Measurements from ENCODE around the gene PRR15.
"Not testable (repeated sequence)": the region's sequence is repeated elsewhere in the genome, so short reads cannot be mapped to it uniquely, and the experiment has no call there.

PRR15 gene

GRCh38 chr7:29563590-29564495 lies at the start of gene PRR15:
TSS of gene PRR15 (plus strand) at chr7:29563835. CDS start at chr7:29566330, 2,495 bp downstream.
- H3K27ac ChIP-seq (ENCODE audit: low read depth in 2 of 2, low read length in 2 of 2): peak within 1 kb of the TSS; percentile 89 to 95
- H3K36me3 ChIP-seq (ENCODE audit: control insufficient read depth in 2 of 2, insufficient read depth in 2 of 2, low read length in 2 of 2): peaks cover 0 to 7% of the 10 kb centered on the region in 2 donors
- peak within 1 kb of the TSS; percentile 77 to 94 for H3K9ac ChIP-seq (ENCODE audit: low read depth in 1 of 2, low read length in 2 of 2)
- peaks cover 9 to 14% of the 10 kb centered on the region in 2 donors for H3K4me1 ChIP-seq (ENCODE audit: control insufficient read depth in 2 of 2, insufficient read depth in 2 of 2, low read length in 2 of 2)
- peaks cover 0 to 10% of the 10 kb centered on the region in 2 donors for H3K27me3 ChIP-seq (ENCODE audit: control insufficient read depth in 2 of 2, insufficient read depth in 2 of 2, low read length in 2 of 2)
- peak within 1 kb of the TSS; percentile 92 to 93 for H3K4me3 ChIP-seq (ENCODE audit: low read length in 2 of 2)
- H3K9me3 ChIP-seq (ENCODE audit: control insufficient read depth in 2 of 2, low read length in 2 of 2): no peaks in the 10 kb centered on the region

- peaks cover 9 to 20% of the 10 kb centered on the region in 2 donors for H3K36me3 ChIP-seq (ENCODE audit: control insufficient read depth in 2 of 2, insufficient read depth in 2 of 2, low read length in 2 of 2)
- no peak overlapping the region for H3K27ac ChIP-seq (ENCODE audit: low read depth in 2 of 2, low read length in 2 of 2)
- H3K9ac ChIP-seq (ENCODE audit: low read depth in 1 of 2, low read length in 2 of 2): no peak overlapping the region
- no peaks in the 10 kb centered on the region for H3K9me3 ChIP-seq (ENCODE audit: control insufficient read depth in 2 of 2, low read length in 2 of 2)
- H3K27me3 ChIP-seq (ENCODE audit: control insufficient read depth in 2 of 2, insufficient read depth in 2 of 2, low read length in 2 of 2): no peaks in the 10 kb centered on the region
- no peaks in the 10 kb centered on the region for H3K4me1 ChIP-seq (ENCODE audit: control insufficient read depth in 2 of 2, insufficient read depth in 2 of 2, low read length in 2 of 2)
- H3K4me3 ChIP-seq (ENCODE audit: low read length in 2 of 2): no peak overlapping the region
Measured at GRCh38 chr7:29516491-29516890, 47.1 kb upstream of the PRR15 start.

- no peaks in the 10 kb centered on the region for H3K27me3 ChIP-seq (ENCODE audit: control insufficient read depth in 2 of 2, insufficient read depth in 2 of 2, low read length in 2 of 2)
- no peaks in the 10 kb centered on the region for H3K9me3 ChIP-seq (ENCODE audit: control insufficient read depth in 2 of 2, low read length in 2 of 2)
- H3K9ac ChIP-seq (ENCODE audit: low read depth in 1 of 2, low read length in 2 of 2): no peak overlapping the region
- H3K4me1 ChIP-seq (ENCODE audit: control insufficient read depth in 2 of 2, insufficient read depth in 2 of 2, low read length in 2 of 2): no peaks in the 10 kb centered on the region
- no peak overlapping the region for H3K27ac ChIP-seq (ENCODE audit: low read depth in 2 of 2, low read length in 2 of 2)
- H3K4me3 ChIP-seq (ENCODE audit: low read length in 2 of 2): no peak overlapping the region
- H3K36me3 ChIP-seq (ENCODE audit: control insufficient read depth in 2 of 2, insufficient read depth in 2 of 2, low read length in 2 of 2): peaks cover 7 to 12% of the 10 kb centered on the region in 2 donors
Measured at GRCh38 chr7:29518616-29519015, 45.0 kb upstream of the PRR15 start.

- Histone ChIP-seq H3K27me3 (ENCODE audit: control insufficient read depth in 2 of 2, insufficient read depth in 2 of 2, low read length in 2 of 2) (no peaks in the 10 kb centered on the region), H3K4me3 (ENCODE audit: low read length in 2 of 2) (no peak overlapping the region), H3K36me3 (ENCODE audit: control insufficient read depth in 2 of 2, insufficient read depth in 2 of 2, low read length in 2 of 2) (peaks cover 0 to 3% of the 10 kb centered on the region in 2 donors), H3K9me3 (ENCODE audit: control insufficient read depth in 2 of 2, low read length in 2 of 2) (no peaks in the 10 kb centered on the region), H3K27ac (ENCODE audit: low read depth in 2 of 2, low read length in 2 of 2) (no peak overlapping the region), H3K9ac (ENCODE audit: low read depth in 1 of 2, low read length in 2 of 2) (no peak overlapping the region), H3K4me1 (ENCODE audit: control insufficient read depth in 2 of 2, insufficient read depth in 2 of 2, low read length in 2 of 2) (no peaks in the 10 kb centered on the region)
Measured at GRCh38 chr7:29523728-29524127, 39.9 kb upstream of the PRR15 start.

- no peak overlapping the region for H3K27ac ChIP-seq (ENCODE audit: low read depth in 2 of 2, low read length in 2 of 2)
- no peak overlapping the region for H3K4me3 ChIP-seq (ENCODE audit: low read length in 2 of 2)
- H3K9me3 ChIP-seq (ENCODE audit: control insufficient read depth in 2 of 2, low read length in 2 of 2): no peaks in the 10 kb centered on the region
- H3K27me3 ChIP-seq (ENCODE audit: control insufficient read depth in 2 of 2, insufficient read depth in 2 of 2, low read length in 2 of 2): no peaks in the 10 kb centered on the region
- H3K36me3 ChIP-seq (ENCODE audit: control insufficient read depth in 2 of 2, insufficient read depth in 2 of 2, low read length in 2 of 2): no peaks in the 10 kb centered on the region
- no peak overlapping the region for H3K9ac ChIP-seq (ENCODE audit: low read depth in 1 of 2, low read length in 2 of 2)
- H3K4me1 ChIP-seq (ENCODE audit: control insufficient read depth in 2 of 2, insufficient read depth in 2 of 2, low read length in 2 of 2): no peaks in the 10 kb centered on the region
Measured at GRCh38 chr7:29527505-29528108, 36.0 kb upstream of the PRR15 start.

- H3K9ac ChIP-seq (ENCODE audit: low read depth in 1 of 2, low read length in 2 of 2); H3K4me3 ChIP-seq (ENCODE audit: low read length in 2 of 2); H3K36me3 ChIP-seq (ENCODE audit: control insufficient read depth in 2 of 2, insufficient read depth in 2 of 2, low read length in 2 of 2); H3K9me3 ChIP-seq (ENCODE audit: control insufficient read depth in 2 of 2, low read length in 2 of 2); H3K27me3 ChIP-seq (ENCODE audit: control insufficient read depth in 2 of 2, insufficient read depth in 2 of 2, low read length in 2 of 2); H3K27ac ChIP-seq (ENCODE audit: low read depth in 2 of 2, low read length in 2 of 2); H3K4me1 ChIP-seq (ENCODE audit: control insufficient read depth in 2 of 2, insufficient read depth in 2 of 2, low read length in 2 of 2): not testable (repeated sequence)
Measured at GRCh38 chr7:29528526-29528925, 35.1 kb upstream of the PRR15 start.

- Histone ChIP-seq H3K4me3 (ENCODE audit: low read length in 2 of 2) (no peak overlapping the region), H3K9ac (ENCODE audit: low read depth in 1 of 2, low read length in 2 of 2) (no peak overlapping the region), H3K36me3 (ENCODE audit: control insufficient read depth in 2 of 2, insufficient read depth in 2 of 2, low read length in 2 of 2) (no peaks in the 10 kb centered on the region), H3K27ac (ENCODE audit: low read depth in 2 of 2, low read length in 2 of 2) (no peak overlapping the region), H3K27me3 (ENCODE audit: control insufficient read depth in 2 of 2, insufficient read depth in 2 of 2, low read length in 2 of 2) (no peaks in the 10 kb centered on the region), H3K9me3 (ENCODE audit: control insufficient read depth in 2 of 2, low read length in 2 of 2) (no peaks in the 10 kb centered on the region), H3K4me1 (ENCODE audit: control insufficient read depth in 2 of 2, insufficient read depth in 2 of 2, low read length in 2 of 2) (no peaks in the 10 kb centered on the region)
Measured at GRCh38 chr7:29538389-29538788, 25.2 kb upstream of the PRR15 start.

GRCh38 chr7:29539471-29539870 lies 24.2 kb upstream of the PRR15 start:
- Histone ChIP-seq H3K9ac (ENCODE audit: low read depth in 1 of 2, low read length in 2 of 2) (no peak overlapping the region), H3K27me3 (ENCODE audit: control insufficient read depth in 2 of 2, insufficient read depth in 2 of 2, low read length in 2 of 2) (no peaks in the 10 kb centered on the region), H3K36me3 (ENCODE audit: control insufficient read depth in 2 of 2, insufficient read depth in 2 of 2, low read length in 2 of 2) (no peaks in the 10 kb centered on the region)

GRCh38 chr7:29547421-29547820 lies 16.2 kb upstream of the PRR15 start:
- Histone ChIP-seq H3K27ac (ENCODE audit: low read depth in 2 of 2, low read length in 2 of 2) (no peak overlapping the region), H3K36me3 (ENCODE audit: control insufficient read depth in 2 of 2, insufficient read depth in 2 of 2, low read length in 2 of 2) (no peaks in the 10 kb centered on the region), H3K9ac (ENCODE audit: low read depth in 1 of 2, low read length in 2 of 2) (no peak overlapping the region), H3K27me3 (ENCODE audit: control insufficient read depth in 2 of 2, insufficient read depth in 2 of 2, low read length in 2 of 2) (no peaks in the 10 kb centered on the region), H3K4me3 (ENCODE audit: low read length in 2 of 2) (no peak overlapping the region), H3K4me1 (ENCODE audit: control insufficient read depth in 2 of 2, insufficient read depth in 2 of 2, low read length in 2 of 2) (no peaks in the 10 kb centered on the region), H3K9me3 (ENCODE audit: control insufficient read depth in 2 of 2, low read length in 2 of 2) (no peaks in the 10 kb centered on the region)

More at GRCh38 chr7:29539471-29539870, 24.2 kb upstream of the PRR15 start:
- Histone ChIP-seq H3K4me3 (ENCODE audit: low read length in 2 of 2) (no peak overlapping the region), H3K27ac (ENCODE audit: low read depth in 2 of 2, low read length in 2 of 2) (no peak overlapping the region), H3K4me1 (ENCODE audit: control insufficient read depth in 2 of 2, insufficient read depth in 2 of 2, low read length in 2 of 2) (no peaks in the 10 kb centered on the region), H3K9me3 (ENCODE audit: control insufficient read depth in 2 of 2, low read length in 2 of 2) (no peaks in the 10 kb centered on the region)

- Histone ChIP-seq H3K9ac (ENCODE audit: low read depth in 1 of 2, low read length in 2 of 2) (no peak overlapping the region), H3K4me1 (ENCODE audit: control insufficient read depth in 2 of 2, insufficient read depth in 2 of 2, low read length in 2 of 2) (no peaks in the 10 kb centered on the region), H3K27ac (ENCODE audit: low read depth in 2 of 2, low read length in 2 of 2) (no peak overlapping the region), H3K36me3 (ENCODE audit: control insufficient read depth in 2 of 2, insufficient read depth in 2 of 2, low read length in 2 of 2) (peaks cover 0 to 2% of the 10 kb centered on the region in 2 donors), H3K27me3 (ENCODE audit: control insufficient read depth in 2 of 2, insufficient read depth in 2 of 2, low read length in 2 of 2) (no peaks in the 10 kb centered on the region), H3K4me3 (ENCODE audit: low read length in 2 of 2) (no peak overlapping the region), H3K9me3 (ENCODE audit: control insufficient read depth in 2 of 2, low read length in 2 of 2) (no peaks in the 10 kb centered on the region)
Measured at GRCh38 chr7:29548823-29549222, 14.8 kb upstream of the PRR15 start.

All from mucosa of rectum (tissue), 2 donors.